Amniotic epithelial cell (primary cell): ENCODE results near the gene TREH.
"Not testable (repeated sequence)": the region's sequence is repeated elsewhere in the genome, so short reads cannot be mapped to it uniquely, and the experiment has no call there.

Source experiments
- DNase-seq: peaks from one replicate; pipeline ENCODE4 v3.0.0-alpha.2; 2010; ENCODE audit warnings: low read depth

Gene TREH

DNA sequence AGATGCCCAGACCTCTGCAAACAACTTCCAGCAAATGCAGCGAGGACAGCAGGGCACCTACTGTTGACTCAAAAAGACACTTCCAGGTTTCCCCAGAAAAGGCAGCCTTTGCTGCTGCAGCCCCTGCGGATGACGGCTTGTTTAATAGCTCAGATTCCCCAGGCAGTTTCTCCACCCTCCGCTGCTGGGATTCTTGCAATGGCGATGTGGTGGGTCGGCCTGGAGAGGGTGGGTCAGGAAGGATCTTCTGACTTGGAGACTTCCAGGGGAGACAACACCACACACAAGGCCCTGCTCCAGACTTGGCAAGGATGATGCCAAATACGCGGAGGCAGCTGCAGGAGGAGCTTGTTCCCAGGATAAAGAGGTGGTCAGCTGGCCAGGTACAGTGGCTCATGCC, 17.9 kb upstream of the TREH start:
- no peak for DNase-seq

DNA sequence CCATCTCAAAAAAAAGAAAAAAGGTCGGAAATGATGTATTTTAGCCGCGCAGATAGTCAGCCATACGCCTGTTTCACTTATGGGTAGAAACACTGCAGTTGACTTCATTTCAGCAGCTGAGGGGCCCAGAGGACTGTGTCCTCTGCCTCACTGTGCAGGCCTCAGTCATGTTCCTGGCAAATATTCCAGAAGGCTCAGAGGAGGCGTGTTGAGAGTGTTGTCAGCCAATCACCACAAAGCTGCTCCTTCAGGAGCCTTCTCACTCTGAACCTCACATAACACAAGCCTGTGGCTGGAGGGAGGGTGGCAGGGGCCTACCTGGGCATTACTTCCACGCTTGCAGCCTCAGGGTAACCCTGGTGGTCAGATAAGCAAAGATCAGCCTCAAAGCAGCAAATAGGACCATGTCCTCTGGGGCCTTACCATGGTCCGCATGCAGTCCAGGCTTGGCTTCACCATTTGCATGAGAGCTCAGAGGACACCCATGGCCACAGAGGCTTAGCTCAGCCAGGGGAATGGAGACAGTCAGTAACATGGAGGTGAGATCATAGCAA, 17.3 kb upstream of the TREH start:
- no peak for DNase-seq

DNA sequence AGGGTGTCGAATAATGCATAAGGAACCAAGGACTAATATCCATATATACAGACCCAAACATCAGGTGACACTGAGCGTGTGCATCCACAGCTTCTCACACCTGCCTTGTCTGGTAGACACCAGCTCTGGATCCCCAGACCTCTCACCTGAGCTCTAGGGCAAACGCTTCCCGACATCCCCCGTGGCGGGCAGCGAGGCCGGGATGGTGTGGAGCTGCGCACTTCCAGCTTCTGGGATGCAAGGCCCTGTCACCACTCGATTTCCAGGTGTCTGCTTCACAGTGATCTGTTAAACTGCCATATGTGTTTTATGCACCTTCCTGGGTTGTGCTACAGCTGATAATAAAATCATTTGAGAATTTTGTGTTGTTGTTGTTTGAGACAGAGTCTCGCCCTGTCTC, 15.3 kb upstream of the TREH start:
- no peak for DNase-seq

DNA sequence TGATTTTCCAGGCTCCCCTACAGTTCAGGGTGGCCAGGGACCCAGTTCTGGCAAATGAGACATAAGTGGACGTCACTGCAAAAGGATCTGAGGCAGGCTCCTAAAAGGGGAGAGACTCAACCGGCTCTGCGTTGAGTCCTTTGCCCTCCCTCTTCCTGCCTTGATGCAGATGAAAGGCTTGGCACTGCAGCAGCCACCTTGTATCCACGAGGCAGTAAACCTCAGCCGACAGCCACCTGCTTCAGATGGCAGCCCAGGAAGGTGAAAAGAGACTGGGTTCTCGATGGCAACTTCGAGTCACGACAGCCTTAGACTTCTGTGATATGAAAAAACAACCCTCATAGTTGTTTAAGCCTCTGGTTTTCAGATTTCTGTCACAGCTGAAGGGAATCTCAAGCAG, 14.7 kb upstream of the TREH start:
- no peak for DNase-seq

DNA sequence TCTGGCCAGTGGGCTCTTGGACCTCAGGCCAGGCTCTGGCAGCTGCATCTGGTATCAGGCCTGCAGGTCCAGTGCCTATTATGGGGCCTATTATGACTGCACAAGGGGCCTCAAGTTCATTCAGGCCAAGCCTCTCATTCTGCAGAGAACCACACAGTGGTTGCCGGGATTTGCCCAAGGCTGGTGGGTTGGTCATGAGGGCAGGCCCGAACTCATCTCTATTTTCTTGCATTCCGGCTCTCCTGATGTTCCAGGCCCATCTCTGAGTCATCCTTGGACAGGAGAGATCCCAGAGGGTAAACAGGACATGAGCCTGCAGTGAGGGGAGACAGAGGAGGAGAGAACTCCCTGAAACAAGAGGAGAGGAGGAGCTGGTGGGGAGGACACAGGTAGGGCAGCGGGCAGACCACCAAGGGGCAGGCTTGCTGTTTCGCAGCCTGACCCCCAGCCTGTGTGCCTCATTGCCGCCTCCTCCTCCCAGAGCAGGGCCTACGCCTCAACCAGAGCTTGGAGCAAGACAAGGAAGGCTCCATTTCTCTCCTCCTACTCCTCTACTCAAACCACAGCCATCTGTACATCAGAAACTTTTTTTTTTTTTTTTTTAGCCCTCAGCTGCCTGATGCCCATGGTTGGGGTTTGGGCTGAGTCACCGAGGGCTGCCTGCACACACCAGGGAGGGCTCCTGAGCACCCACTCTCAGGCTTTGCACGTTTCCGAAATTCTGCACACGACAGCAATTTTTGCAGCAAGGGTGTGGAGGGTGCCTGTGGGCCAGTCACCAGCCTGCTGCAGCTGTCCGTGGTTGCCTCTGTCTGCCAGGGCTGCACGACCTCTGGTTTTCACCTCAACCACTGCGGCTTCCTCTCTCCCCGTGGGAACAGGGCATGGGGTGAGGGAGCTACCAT, 12.7 kb upstream of the TREH start:
- DNase-seq: peak; percentile 94

DNA sequence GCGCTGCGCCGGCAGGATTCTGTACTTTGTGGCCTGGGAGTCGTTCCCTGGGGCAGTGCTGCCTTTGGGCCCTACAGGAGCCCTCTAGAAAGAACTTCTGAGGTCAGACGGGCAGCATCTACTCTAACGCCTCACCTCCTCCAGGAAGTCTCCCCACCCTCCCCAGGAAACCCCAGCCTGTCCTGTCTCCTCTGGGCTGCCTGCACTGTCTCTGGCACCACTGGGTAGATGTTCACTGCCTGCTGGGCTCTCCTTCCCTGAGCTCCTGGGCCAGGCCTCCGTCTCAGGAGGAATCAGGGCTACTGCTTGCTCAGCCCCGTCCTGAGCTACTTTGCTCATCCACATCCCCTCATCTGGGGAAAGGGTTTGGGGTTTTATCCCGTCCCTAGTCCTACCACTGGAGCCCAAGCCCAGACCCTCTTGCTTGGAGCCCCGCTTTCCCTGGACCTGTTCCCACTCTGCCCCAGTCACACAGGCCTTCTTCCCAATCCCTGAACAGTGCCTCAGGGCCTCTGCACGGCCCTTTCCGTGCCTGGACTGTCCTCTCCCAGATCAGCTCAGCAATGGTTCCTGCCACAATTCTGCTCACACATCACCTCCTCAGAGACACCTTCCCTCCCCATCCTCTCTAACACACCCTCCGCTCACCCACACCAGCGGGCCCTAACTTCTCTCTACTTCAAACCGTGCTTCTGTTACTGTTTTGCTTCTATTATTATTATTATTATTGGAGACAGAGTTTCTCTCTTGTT, 11.3 kb upstream of the TREH start:
- DNase-seq: no peak

DNA sequence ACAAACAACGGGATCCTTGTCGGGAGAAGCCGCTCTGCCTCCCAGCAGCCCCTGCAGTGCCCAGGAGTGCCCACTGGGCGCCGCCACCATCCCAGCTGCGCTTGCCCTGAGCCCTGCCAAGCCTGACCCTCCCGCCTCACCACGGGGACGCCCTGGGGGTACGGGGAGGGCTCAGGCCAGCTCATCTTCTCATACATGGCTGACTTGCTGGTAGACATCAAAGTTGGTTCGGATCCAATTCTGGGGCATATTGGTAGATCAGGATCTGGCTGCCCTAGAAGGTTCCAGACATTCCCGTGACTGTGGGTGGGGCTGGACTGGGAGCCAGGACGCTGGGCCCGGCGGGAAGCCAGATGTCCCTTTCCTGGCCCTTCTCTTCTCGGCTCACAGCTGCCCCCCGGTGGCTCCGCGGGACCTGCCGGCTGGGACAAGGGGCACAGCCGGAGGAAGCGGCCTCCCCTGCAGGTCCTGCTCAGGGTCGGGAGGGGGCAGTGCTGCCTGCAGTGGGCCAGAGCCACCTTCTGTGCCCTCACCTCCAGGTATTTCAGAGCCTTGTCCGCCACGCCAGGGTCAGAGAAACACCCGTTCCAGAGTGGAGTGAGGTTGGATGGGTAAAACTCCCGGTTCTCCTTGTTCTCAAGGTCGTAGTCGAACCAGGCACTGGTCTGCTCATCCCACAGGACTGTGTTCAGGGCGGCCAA, 10.6 kb upstream of the TREH start:
- DNase-seq: peak; percentile 85

DNA sequence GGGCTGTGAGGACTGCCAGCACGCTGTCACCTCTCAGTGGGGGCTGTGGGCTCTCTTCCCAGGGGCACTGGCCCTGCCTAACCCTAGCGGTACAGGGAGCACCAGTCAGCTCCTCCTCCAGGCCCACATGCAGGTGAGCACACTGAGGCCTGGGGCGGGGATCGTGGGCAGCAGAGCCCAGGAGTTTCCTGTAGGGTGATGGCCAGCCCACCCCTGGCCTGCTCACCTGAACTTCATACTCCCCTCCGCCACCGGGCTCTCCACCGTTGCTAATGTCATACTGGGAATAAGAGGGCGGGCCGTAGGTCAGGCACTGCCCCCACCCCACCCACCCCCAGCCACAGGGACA, 10.0 kb upstream of the TREH start:
- no peak for DNase-seq

DNA sequence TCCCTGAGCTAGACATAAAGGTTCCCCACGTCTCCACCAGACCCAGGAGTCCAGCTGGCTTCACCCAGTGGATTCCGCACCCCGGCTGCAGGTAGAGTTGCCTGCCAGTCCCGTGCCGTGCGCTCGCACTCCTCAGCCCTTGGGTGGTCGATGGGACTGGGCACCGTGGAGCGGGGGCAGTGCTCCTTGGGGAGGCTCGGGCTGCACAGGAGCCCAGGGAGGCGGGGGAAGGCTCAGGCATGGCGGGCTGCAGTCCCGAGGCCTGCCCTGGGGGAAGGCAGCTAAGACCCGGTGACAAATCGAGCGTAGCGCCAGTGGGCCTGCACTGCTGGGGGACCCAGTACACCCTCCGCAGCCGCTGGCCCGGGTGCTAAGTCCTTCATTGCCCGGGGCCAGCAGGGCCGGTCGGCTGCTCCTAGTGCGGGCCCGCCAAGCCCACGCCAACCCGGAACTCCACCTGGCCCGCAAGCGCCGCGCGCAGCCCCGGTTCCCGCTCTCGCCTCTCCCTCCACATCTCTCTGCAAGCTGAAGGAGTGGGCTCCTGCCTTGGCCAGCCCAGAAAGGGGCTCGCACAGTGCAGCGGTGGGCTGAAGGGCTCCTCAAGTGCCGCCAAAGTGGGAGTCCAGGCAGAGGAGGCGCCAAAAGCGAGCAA, 9.5 kb upstream of the TREH start:
- DNase-seq: no peak

DNA sequence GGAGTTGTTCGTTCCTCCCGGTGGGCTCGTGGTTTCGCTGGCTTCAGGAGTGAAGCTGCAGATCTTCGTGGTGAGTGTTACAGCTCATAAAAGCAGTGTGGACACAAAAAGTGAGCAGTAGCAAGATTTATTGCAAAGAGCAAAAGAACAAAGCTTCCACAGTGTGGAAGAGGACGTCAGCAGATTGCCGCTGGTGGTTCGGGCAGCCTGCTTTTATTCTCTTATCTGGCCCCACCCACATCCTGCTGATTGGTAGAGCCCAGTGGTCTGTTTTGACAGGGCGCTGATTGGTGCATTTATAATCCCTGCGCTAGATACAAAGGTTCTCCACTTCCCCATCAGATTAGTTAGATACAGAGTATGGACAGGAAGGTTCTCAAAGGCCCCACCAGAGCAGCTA, 8.9 kb upstream of the TREH start:
- DNase-seq: peak; percentile 17

DNA sequence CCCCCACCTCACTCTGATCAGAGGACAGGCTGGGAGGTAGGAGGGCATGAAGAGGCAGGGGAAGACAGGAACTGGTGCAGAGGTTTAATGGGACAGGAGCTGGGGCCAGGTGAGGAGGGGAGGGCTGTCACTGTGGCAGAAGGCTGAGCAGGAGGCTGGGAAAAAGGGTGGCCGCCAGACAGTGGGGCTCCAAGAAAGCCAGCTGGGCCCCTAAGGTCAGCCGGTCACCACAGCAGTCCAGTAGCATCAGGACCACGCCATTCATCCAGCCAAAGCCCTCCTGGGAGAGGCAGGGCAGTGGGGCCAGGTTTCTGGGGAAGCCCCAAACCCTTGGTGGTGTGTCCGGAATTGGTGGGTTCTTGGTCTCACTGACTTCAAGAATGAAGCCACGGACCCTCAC, 8.5 kb upstream of the TREH start:
- no peak for DNase-seq

DNA sequence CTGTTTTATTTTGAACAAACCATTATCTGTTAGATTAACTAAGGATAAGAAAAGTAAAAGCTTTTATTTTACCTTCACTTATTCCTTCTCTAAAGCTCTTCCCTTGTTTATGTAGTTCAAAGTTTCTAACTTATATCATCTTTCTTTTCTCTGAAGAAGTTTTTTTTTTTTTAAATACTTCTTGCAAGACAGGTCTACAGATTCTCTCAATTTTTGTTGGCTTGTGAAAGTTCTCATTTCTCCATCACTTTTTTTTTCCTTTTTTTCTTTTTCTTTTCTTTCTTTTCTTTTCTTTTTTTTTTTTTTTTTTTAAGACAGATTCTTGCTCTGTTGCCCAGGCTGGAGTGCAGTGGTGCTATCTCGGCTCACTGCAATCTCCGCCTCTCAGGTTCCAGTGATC, 4.7 kb upstream of the TREH start:
- no peak for DNase-seq

DNA sequence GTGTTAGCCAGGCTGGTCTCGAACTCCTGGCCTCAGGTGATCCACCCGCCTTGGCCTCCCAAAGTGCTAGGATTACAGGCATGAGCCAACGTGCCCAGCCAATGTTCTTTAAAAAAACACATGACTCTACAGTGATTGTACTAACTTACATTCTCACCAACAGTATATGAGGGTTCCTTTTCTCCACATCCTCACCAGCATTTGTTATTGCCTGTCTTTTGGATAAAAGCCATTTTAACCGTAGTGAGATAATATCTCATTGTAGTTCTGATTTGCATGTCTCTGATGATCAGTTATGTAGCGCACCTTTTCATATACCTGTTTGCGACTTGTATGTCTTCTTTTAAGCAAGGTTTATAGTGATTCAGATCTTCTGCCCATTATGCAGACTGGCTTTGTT, 3.5 kb upstream of the TREH start:
- not testable (repeated sequence) for DNase-seq

DNA sequence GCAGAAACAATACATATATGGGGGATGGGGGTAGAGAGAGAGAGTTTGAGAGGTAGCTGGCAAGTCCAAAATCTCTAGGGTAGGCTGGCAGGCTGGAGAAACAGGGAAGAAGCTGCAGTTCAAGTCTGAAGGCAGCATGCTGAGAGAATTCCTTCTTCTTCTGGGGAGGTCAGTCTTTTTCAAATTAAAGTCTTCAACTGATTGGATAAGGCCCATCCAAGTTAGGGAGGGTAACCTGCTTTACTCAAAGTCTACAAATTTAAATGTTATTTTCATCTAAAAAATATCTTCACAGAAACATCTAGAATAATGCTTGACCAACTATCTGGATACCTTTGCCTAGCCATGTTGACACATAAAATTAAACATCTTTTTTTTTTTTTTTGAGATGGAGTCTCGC, 2.9 kb upstream of the TREH start:
- DNase-seq: no peak

DNA sequence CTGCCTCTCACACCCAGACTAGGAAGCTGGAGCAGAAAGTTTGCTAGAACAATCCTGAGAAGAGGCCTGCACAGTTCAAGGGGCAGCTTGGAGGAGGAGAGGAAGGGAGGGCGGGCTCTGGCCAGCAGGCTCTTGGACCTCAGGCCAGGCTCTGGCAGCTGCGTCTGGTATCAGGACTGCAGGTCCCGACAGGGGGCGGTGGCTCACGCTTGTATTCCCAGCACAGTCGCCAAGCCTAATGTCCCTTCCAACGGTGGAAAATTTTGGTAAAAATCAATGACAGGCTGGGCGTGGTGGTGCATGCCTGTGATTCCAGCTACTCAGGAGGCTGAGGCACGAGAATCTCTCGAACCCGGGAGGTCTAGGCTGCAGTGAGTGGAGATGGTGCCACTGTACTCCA, 542 bp downstream of the TREH start:
- DNase-seq: not testable (repeated sequence)

DNA sequence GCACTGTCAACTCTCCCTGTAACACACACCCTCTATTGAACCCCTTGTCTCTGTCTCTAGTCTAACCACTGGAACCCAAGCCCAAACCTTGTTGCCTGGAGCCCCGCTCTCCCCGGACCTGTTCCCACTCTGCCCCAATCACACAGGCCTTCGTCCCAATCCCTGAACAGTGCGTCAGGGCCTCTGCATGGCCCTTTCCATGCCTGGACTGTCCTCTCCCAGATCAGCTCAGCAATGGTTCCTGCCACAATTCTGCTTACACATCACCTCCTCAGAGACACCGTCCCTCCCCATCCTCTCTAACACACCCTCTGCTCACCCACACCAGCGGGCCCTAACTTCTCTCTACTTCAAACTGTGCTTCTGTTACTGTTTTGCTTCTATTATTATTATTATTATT, 1.5 kb downstream of the TREH start:
- no peak for DNase-seq

DNA sequence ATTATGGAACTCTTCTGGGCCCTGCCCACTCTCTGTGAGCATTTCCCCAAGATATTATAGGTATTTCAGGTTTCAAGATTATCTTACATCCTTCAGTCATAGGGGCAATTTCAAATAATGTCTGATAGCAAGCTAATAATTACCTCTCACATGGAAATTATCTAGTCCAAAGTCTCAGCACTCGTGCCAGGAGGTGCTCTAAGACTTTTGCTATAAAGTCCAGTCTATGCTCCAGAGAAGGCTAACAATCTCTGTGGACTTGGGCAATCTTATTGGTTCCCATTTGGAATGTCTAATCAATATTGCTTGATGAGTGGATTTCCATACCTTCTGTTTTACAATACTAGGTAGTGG, 5.4 kb downstream of the TREH start:
- DNase-seq: no peak

DNA sequence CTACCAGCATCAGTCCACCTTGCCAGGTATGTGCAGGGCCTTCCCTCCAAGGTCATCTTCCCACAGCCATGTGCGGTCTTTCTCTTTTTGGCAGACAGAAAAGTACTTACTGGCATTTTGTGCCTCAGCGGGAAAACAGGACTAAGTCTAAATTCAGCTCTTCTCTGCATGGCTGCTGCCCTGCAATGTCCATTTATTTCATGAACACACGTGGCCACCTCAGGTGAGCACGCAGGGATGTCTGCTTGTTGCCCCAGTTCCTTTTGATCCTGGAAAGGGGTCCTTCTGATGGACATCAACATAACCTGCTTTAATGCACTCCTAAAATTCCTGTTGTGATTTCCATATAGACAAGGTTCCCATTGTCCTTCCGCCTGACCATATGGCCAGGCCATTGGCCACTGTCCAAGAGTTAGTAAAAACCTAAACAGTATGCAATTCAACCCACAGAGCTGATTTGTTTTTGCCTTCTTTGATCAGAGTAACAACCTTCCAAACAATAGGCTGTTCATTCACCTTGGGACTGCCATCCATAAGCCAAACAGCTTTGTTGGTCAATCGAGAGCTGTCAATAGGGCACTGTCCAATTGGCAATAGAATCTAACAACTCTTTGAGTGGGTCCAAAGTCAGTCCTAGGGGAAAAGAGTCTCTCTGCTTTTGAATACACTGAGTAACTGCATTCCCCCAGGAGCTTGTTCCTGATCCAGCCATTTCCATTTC, 5.9 kb downstream of the TREH start:
- no peak for DNase-seq

DNA sequence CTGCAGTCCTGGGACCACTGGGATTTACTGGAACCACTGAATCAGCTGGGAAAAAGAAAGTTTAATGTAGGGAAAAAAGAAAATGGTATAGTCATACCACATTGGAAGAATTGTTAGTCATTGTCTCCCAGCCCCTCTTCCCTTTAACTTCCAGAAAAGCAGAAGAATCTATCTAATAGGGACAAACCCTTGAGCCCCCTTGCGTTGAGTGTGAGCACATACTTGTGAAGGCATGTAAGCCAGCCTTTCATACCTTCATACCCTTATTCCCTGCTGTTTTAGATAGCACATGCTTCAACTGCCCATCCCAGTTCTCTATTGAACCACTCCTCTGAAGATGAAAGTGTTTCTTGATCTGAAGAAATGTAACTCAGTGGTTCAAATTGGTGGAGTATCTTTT, 6.6 kb downstream of the TREH start:
- DNase-seq: peak; percentile 14

DNA sequence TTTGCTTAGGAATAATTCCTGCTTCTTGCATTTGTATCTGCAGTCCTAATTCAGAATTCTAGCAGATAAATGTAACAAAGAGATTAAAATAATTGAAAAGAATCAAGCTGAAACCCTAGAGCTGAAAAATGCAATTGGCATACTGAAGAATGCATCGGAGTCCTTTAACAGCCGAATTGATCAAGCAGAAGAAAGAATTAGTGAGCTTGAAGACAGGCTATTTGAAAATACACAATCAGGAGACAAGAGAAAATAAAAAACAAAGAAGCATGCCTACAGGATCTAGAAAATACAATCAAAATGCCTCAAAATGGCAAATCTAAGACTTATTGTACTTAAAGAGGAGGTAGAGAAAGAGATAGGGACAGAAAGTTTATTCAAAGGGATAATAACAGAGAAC, 8.2 kb downstream of the TREH start:
- DNase-seq: no peak

DNA sequence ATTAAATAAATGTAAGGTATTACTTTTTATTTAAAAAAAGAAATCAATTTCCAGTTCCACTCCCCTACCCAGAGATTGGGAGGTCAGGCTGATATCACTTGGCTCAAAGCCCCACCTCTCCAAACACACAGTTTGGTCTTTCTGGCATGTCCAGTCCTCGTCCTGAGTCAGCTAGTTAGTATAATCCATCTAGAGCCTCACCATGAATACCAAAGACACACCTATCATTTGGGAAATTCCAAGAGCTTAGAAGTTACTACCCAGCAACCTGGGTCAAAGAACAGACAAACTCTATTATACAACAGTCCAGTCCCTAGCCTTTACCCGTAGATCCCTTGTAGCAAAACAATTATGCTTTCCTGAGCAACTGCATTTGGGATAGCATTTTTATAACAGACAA, 9.4 kb downstream of the TREH start:
- DNase-seq: no peak

DNA sequence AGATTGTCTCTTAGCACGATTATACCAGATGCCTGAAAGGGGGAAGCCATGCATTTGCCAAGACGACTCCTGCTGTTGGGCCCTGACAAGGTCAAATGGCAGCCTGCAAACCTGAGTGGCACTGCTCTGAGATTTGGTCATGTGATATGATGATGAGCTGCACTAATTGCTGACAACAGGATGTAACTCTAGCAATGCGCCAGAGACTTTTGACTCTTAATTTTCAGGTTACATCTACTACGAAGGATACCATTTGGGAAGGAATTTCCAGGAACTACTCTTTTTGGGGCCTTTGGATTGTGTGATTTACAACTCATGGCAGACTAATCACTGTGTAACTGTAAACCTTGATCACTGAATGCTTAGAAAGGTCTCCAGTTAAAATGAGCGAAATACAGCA, 13.1 kb downstream of the TREH start:
- DNase-seq: no peak
